CD8-positive, alpha-beta memory T cell (primary cell): ENCODE results near the gene DIAPH3. TPM values are rescaled to one million over a fixed set of nuclear protein-coding genes. Genes with fewer than 3 reads are reported as not detected.

Experiments used
- CTCF ChIA-PET: fragments of 350-600 bp; sonication (Branson Sonifier 250); formaldehyde crosslinking; loops from one replicate; lab custom pipeline; 2021; ENCODE audit warnings: antibody characterized with exemption; lab: Charles Lee
- POLR2A ChIA-PET: fragments of 350-600 bp; sonication (Branson Sonifier 250); formaldehyde crosslinking; loops from one replicate; lab custom pipeline; 2021; ENCODE audit warnings: antibody characterized with exemption; lab: Charles Lee
- DNase-seq, 5 donors: peaks; one replicate each; pipeline versions ENCODE4 v3.0.0 to v3.0.0-alpha.2; 2020 to 2022; ENCODE audit warnings: mixed read lengths in 1 of 5
- H3K27ac ChIP-seq: one replicate; pipeline ENCODE4 v1.7.0; 2013; ENCODE audit warnings: low read depth, mild to moderate bottlenecking, low read length, moderate library complexity
- H3K27me3 ChIP-seq: 2 replicates; pipeline ENCODE4 v1.7.0; 2013; ENCODE audit warnings: low read length, mild to moderate bottlenecking; ENCODE audit not compliant: insufficient read depth, poor library complexity, severe bottlenecking
- H3K36me3 ChIP-seq: 2 replicates; pipeline ENCODE4 v1.7.0; 2013; ENCODE audit warnings: mild to moderate bottlenecking, low read length, moderate library complexity; ENCODE audit not compliant: insufficient read depth
- H3K4me1 ChIP-seq: 2 replicates; pipeline ENCODE4 v1.7.0; 2013; ENCODE audit warnings: mild to moderate bottlenecking, low read length, moderate library complexity; ENCODE audit not compliant: insufficient read depth
- H3K4me3 ChIP-seq: 2 replicates; pipeline ENCODE4 v1.7.0; 2013; ENCODE audit warnings: mild to moderate bottlenecking, low read length
- H3K9me3 ChIP-seq: 2 replicates; pipeline ENCODE4 v1.7.0; 2013; ENCODE audit warnings: mild to moderate bottlenecking, low read length
- H3K27ac Mint-ChIP-seq, 8 donors: one replicate each; pipeline ENCODE4 v1.8.0; 2020 to 2021; ENCODE audit warnings: mixed read lengths in 8 of 8, mild to moderate bottlenecking in 6 of 8, inconsistent platforms in 3 of 8, moderate library complexity in 3 of 8
- H3K27me3 Mint-ChIP-seq, 2 donors: one replicate each; pipeline ENCODE4 v1.8.0; 2020 to 2021; ENCODE audit warnings: mixed read lengths in 2 of 2, mild to moderate bottlenecking in 1 of 2, moderate library complexity in 1 of 2
- H3K36me3 Mint-ChIP-seq, 3 donors: one replicate each; pipeline ENCODE4 v1.8.0; 2020 to 2021; ENCODE audit warnings: mixed read lengths in 3 of 3, inconsistent platforms in 1 of 3, mild to moderate bottlenecking in 1 of 3
- H3K4me1 Mint-ChIP-seq, 3 donors: one replicate each; pipeline ENCODE4 v1.8.0; 2020 to 2021; ENCODE audit warnings: mixed read lengths in 3 of 3, inconsistent platforms in 1 of 3, mild to moderate bottlenecking in 1 of 3
- H3K4me3 Mint-ChIP-seq, 7 donors: one replicate each; pipeline ENCODE4 v1.8.0; 2020 to 2021; ENCODE audit warnings: mixed read lengths in 7 of 7, mild to moderate bottlenecking in 6 of 7, moderate library complexity in 4 of 7, inconsistent platforms in 2 of 7
- H3K9me3 Mint-ChIP-seq, 5 donors: one replicate each; pipeline ENCODE4 v1.8.0; 2020 to 2022; ENCODE audit warnings: mixed read lengths in 5 of 5, mild to moderate bottlenecking in 3 of 5, moderate library complexity in 2 of 5, inconsistent platforms in 1 of 5
- polyA plus RNA-seq: library from polyadenylated mRNA; unstranded; fragments of 300-500 nt; fragmentation: Illumina TruSeq; gene quantifications from one replicate; pipeline ENCODE4 v1.2.3, GENCODE V29; 2021
- total RNA-seq, 2 experiments: library from RNA; stranded (reverse); gene quantifications; one replicate each; pipeline ENCODE4 v1.2.3, GENCODE V29; 2021

The DIAPH3 gene
- total and polyA plus RNA-seq, 3 experiments from 2014 or later: 0.08 to 15.4 (median 14.6) TPM

GRCh38 chr13:59863621-59864020 lies 300.1 kb downstream of the DIAPH3 start:
- Histone ChIP-seq H3K4me3 (no peak overlapping the region), H3K9me3 (no peaks in the 10 kb centered on the region), H3K27me3 (no peaks in the 10 kb centered on the region), H3K4me1 (no peaks in the 10 kb centered on the region), H3K36me3 (no peaks in the 10 kb centered on the region), H3K27ac (no peak overlapping the region)
- Mint-ChIP-seq H3K36me3 (no peaks in the 10 kb centered on the region), H3K4me1 (no peaks in the 10 kb centered on the region), H3K27ac (no peak overlapping the region), H3K9me3 (no peaks in the 10 kb centered on the region), H3K4me3 (no peak overlapping the region), H3K27me3 (no peaks in the 10 kb centered on the region)
- ChIA-PET CTCF (no interaction called here), POLR2A (no interaction called here)
- no peak for DNase-seq

- Histone ChIP-seq H3K36me3 (no peaks in the 10 kb centered on the region), H3K4me1 (no peaks in the 10 kb centered on the region), H3K27ac (no peak overlapping the region), H3K4me3 (no peak overlapping the region), H3K27me3 (no peaks in the 10 kb centered on the region), H3K9me3 (no peaks in the 10 kb centered on the region)
- CTCF ChIA-PET: no interaction called here
- Mint-ChIP-seq H3K9me3 (no peaks in the 10 kb centered on the region), H3K27me3 (no peaks in the 10 kb centered on the region), H3K4me3 (no peak overlapping the region), H3K4me1 (no peaks in the 10 kb centered on the region), H3K27ac (no peak overlapping the region), H3K36me3 (no peaks in the 10 kb centered on the region)
- POLR2A ChIA-PET: no interaction called here
- DNase-seq: no peak
Observed at GRCh38 chr13:59861676-59862075, 302.1 kb downstream of the DIAPH3 start.

- no peak overlapping the region for H3K4me3 Mint-ChIP-seq
- DNase-seq: no peak
- CTCF ChIA-PET: no interaction called here
- peaks cover 0 to 4% (median 0%) of the 10 kb centered on the region in 5 donors for H3K9me3 Mint-ChIP-seq
- H3K27me3 ChIP-seq: no peaks in the 10 kb centered on the region
- no peaks in the 10 kb centered on the region for H3K9me3 ChIP-seq
- H3K4me1 ChIP-seq: no peaks in the 10 kb centered on the region
- POLR2A ChIA-PET: no interaction called here
- no peak overlapping the region for H3K27ac Mint-ChIP-seq
- no peaks in the 10 kb centered on the region for H3K36me3 ChIP-seq
- no peaks in the 10 kb centered on the region for H3K36me3 Mint-ChIP-seq
- H3K4me1 Mint-ChIP-seq: peaks cover 0 to 5% (median 3%) of the 10 kb centered on the region in 3 donors
- no peak overlapping the region for H3K27ac ChIP-seq
- H3K4me3 ChIP-seq: no peak overlapping the region
- H3K27me3 Mint-ChIP-seq: peaks cover 0 to 3% of the 10 kb centered on the region in 2 donors
Observed at GRCh38 chr13:59856281-59856810, 307.4 kb downstream of the DIAPH3 start.

GRCh38 chr13:59846845-59847620 lies 316.7 kb downstream of the DIAPH3 start:
- Mint-ChIP-seq H3K4me3 (no peak overlapping the region), H3K27ac (no peak overlapping the region), H3K27me3 (peaks cover 0 to 2% of the 10 kb centered on the region in 2 donors), H3K4me1 (no peaks in the 10 kb centered on the region), H3K36me3 (peaks cover 0 to 4% (median 0%) of the 10 kb centered on the region in 3 donors), H3K9me3 (peaks cover 0 to 8% (median 0%) of the 10 kb centered on the region in 5 donors)
- Histone ChIP-seq H3K36me3 (no peaks in the 10 kb centered on the region), H3K4me3 (no peak overlapping the region), H3K27me3 (no peaks in the 10 kb centered on the region), H3K27ac (no peak overlapping the region), H3K4me1 (no peaks in the 10 kb centered on the region), H3K9me3 (no peaks in the 10 kb centered on the region)
- DNase-seq: no peak
- CTCF ChIA-PET: no interaction called here
- POLR2A ChIA-PET: no interaction called here

GRCh38 chr13:59843040-59843439 lies 320.7 kb downstream of the DIAPH3 start:
- Mint-ChIP-seq H3K27ac (no peak overlapping the region), H3K27me3 (peaks cover 0 to 2% of the 10 kb centered on the region in 2 donors), H3K4me3 (no peak overlapping the region), H3K36me3 (no peaks in the 10 kb centered on the region), H3K4me1 (no peaks in the 10 kb centered on the region), H3K9me3 (no peaks in the 10 kb centered on the region)
- no peaks in the 10 kb centered on the region for H3K36me3 ChIP-seq
- no peak overlapping the region for H3K4me3 ChIP-seq
- no peak overlapping the region for H3K27ac ChIP-seq
- DNase-seq: no peak
- no peaks in the 10 kb centered on the region for H3K27me3 ChIP-seq
- no peaks in the 10 kb centered on the region for H3K4me1 ChIP-seq
- CTCF ChIA-PET: interaction anchor here (1.3 kb wide), 1 partner anchor 9 kb away, joined by 3 read pairs; no protein-coding TSS in a partner anchor
- H3K9me3 ChIP-seq: no peaks in the 10 kb centered on the region
- POLR2A ChIA-PET: no interaction called here

GRCh38 chr13:59842507-59842906 lies 321.2 kb downstream of the DIAPH3 start:
- Mint-ChIP-seq H3K4me1 (no peaks in the 10 kb centered on the region), H3K27me3 (peaks cover 0 to 2% of the 10 kb centered on the region in 2 donors), H3K36me3 (no peaks in the 10 kb centered on the region), H3K9me3 (no peaks in the 10 kb centered on the region), H3K27ac (no peak overlapping the region), H3K4me3 (no peak overlapping the region)
- Histone ChIP-seq H3K27ac (no peak overlapping the region), H3K4me3 (no peak overlapping the region), H3K27me3 (no peaks in the 10 kb centered on the region), H3K9me3 (no peaks in the 10 kb centered on the region), H3K36me3 (no peaks in the 10 kb centered on the region), H3K4me1 (no peaks in the 10 kb centered on the region)
- CTCF ChIA-PET: interaction anchor here (1.3 kb wide), 1 partner anchor 9 kb away, joined by 3 read pairs; no protein-coding TSS in a partner anchor
- POLR2A ChIA-PET: no interaction called here
- no peak for DNase-seq

GRCh38 chr13:59839186-59839585 lies 324.5 kb downstream of the DIAPH3 start:
- POLR2A ChIA-PET: no interaction called here
- Histone ChIP-seq H3K4me3 (no peak overlapping the region), H3K9me3 (no peaks in the 10 kb centered on the region), H3K27ac (no peak overlapping the region), H3K27me3 (no peaks in the 10 kb centered on the region), H3K4me1 (no peaks in the 10 kb centered on the region), H3K36me3 (no peaks in the 10 kb centered on the region)
- Mint-ChIP-seq H3K27ac (no peak overlapping the region), H3K4me3 (no peak overlapping the region), H3K4me1 (no peaks in the 10 kb centered on the region), H3K9me3 (no peaks in the 10 kb centered on the region), H3K27me3 (peaks cover 0 to 2% of the 10 kb centered on the region in 2 donors), H3K36me3 (no peaks in the 10 kb centered on the region)
- CTCF ChIA-PET: no interaction called here
- DNase-seq: no peak

GRCh38 chr13:59837101-59837500 lies 326.6 kb downstream of the DIAPH3 start:
- Histone ChIP-seq H3K27me3 (no peaks in the 10 kb centered on the region), H3K36me3 (no peaks in the 10 kb centered on the region), H3K9me3 (no peaks in the 10 kb centered on the region), H3K4me1 (no peaks in the 10 kb centered on the region), H3K4me3 (no peak overlapping the region), H3K27ac (no peak overlapping the region)
- ChIA-PET CTCF (no interaction called here), POLR2A (no interaction called here)
- Mint-ChIP-seq H3K27ac (no peak overlapping the region), H3K36me3 (no peaks in the 10 kb centered on the region), H3K4me1 (no peaks in the 10 kb centered on the region), H3K9me3 (no peaks in the 10 kb centered on the region), H3K4me3 (no peak overlapping the region), H3K27me3 (no peaks in the 10 kb centered on the region)
- no peak for DNase-seq
